Activated effector memory CD4-positive, alpha-beta T cell treated with Interleukin-2 at 50 U/mL for 16 hours (primary cell): ENCODE results near the gene TUBB2B.
"Not testable (repeated sequence)": the region's sequence is repeated elsewhere in the genome, so short reads cannot be mapped to it uniquely, and the experiment has no call there.

Source experiments
- DNase-seq: peaks from one replicate; pipeline ENCODE4 v3.0.0-alpha.2; 2020

TUBB2B gene

DNA sequence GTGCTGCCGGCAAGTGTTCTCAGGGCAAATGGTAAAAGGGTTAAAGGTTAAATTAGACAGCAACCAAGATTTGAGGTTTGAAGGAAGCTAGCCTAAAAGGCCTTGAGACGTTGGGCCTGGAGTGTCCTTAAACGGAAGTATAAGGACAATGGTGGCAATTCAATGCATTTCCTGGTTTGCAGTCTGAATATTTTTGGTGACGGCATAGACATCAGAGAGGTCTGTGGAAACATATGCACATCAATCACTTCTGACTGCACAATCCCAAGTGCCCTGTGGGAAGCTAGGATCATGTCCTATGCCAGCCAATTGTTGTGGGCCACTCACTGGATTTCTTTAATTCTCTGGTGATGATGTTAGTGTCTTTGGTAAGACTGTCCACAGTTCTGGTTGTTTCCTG, 44.4 kb downstream of the TUBB2B start:
- DNase-seq, result no peak

DNA sequence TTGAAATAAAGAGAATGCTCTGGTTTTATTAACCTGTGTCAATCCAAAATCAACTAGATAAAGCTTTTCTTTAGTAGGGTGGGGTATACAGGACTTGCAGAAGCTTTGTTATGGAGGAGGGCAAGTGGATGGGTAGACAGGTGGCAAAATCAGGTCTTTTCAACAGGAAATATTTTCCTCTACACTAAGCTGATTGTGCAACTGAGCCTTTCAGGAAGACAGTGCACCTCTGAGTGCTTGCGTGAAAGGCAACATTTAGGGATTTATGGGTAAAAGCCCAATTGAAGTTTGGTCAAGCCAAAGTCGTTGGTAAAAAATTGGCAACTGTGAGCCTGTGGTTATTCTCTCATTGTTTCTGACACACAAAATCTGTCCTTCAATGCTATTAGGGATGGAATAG, 46.3 kb downstream of the TUBB2B start:
- no peak for DNase-seq

DNA sequence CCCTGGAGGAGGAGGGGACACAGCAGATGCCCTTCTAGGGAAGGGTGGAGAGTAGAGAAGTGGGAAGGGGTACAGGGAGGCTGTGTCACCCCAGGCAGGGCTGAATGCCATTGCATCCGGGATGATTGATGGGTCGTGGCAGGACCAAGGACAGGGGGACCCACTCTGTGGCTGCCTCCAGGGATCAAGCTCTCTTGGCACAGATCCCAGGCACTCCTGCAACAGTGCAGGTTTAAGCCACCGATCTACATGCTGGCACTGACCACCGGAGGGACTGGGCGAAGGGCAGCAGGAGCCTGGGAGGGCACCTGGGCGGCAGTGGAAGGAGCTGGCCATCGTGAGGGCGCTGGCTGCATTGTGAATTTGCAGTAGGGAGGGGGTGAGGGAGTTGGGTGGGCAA, 47.5 kb downstream of the TUBB2B start:
- DNase-seq, result not testable (repeated sequence)

DNA sequence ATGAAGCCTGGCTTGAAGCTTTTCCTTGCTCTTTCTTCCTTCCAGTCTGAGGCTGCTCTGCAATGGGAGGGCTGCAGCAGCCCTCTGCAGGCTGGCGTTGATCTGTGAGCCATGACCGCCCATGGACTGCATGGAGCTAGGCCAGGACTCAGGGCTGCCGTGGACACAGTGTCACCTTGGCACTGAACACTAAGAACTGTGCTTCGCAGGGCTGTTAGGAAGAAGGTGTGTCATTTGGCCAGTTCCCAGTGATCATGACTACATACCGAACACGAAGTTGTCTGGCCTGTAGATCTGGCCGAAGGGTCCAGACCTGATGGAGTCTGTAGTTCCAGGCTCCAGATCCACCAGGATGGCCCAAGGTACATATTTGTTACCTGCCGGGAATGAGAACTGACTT, 48.8 kb downstream of the TUBB2B start:
- not testable (repeated sequence) for DNase-seq

DNA sequence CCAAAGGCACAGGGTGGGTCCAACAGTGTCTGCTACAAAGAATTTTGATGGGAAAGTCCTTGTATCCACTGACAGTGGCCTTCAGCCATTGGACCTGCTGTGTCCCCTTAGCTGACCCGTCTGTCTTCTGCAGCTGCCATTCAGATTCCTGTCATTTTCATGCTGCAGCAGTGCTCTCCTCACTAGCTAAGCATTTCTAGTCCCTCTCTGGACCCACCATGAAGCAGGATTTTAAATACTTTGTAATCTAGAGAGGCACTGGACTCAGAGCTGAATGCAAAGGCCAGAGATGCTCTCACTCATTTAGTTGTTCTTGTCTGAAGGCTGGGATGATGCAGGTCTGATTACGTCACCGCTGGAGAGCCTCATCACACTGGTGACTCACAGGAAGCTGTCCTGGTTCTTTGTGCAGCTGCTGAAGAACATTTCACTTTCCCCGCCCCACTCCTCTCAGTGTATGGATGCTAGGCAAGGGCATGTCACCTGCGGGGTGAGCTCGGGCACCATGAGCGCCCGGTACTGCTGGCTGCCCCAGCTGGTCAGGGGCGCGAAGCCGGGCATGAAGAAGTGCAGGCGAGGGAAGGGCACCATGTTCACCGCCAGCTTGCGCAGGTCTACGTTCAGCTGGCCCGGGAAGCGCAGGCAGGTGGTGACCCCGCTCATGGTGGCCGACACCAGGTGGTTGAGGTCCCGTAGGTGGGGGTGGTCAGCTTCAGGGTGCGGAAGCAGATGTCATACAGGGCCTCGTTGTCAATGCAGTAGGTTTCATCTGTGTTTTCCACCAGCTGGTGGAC, 50.7 kb downstream of the TUBB2B start:
- DNase-seq, result no peak

DNA sequence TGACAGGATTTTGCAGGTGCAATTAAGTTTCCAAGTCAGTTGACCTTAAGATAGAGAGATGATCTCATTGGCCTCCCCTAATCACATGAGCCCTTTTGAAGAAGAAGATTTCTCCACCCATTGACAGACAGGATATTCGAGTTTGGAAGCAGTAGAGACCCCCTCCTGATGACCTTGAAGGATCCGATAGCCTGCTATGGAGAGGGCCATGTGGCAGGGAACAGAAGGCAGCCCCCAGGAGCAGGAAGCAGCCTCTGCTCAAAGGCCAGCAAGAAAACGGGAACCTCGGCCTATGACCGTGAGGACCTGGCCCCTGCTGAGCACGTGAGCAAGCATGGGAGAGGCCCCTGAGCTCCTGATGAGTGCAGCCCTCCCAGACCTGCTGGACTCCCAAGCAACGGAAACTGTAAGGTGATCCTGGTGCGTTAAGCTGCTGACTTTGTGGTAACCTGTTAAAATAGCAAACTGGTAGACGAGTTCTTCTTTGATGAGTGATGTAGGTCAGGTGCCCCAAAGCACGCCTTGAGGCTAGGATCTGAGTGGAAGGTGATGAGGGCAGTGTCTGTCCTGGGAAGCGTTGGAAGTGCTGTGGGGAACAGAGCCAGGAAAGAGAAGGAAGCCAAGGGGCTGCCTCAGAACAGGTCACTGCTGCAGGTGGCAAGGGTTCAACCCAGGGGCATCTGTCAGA, 51.6 kb downstream of the TUBB2B start:
- DNase-seq, result no peak
